COLO668 (cell line): ENCODE results near the gene HACD3.
A peak's percentile ranks its signal among the peaks of the same experiment; 100 is the strongest.
"Not testable (repeated sequence)": the region's sequence is repeated elsewhere in the genome, so short reads cannot be mapped to it uniquely, and the experiment has no call there.

ENCODE experiments used
- DNase-seq: peaks from one replicate; lab custom pipeline; 2025; ENCODE audit not compliant: unreplicated experiment; lab: John Stamatoyannopoulos, UW

Gene HACD3

DNA sequence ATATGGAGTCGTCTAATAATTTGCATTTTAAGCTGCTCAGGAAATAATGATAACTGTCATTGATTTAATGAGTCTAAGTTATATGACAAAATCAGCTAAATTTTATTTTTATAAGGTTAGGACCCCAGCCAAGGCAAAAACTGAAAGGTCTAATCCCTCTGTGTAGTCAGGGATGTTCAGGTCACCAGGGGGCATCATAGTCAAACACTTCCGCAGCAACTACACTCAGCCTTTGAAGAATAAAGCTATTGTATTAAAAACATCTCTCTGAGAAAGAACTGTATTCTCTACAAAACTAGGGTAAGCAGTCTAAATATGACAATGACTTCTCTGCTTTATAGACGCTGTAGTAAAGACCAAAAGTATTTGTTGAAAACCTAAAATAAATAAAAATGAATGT, 65.7 kb downstream of the HACD3 start:
- peak; percentile 10 for DNase-seq

DNA sequence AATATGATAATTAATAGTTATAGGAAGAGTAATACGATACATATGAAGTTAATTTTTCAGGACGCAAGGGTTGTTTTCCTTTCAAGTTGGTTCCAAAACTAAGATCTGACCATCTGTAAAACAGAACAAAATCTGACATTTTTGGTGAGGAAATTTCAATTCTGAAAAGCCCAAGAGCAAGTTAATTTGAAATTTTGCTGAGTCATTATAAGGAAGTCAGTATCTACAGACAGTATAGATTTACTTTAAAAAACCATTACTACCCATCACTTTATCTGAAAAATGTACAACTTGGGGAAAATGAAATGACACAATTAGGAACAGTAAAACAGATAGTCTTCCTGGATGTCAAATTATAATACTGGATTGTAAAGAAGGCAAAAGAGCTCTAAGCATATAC, 68.2 kb downstream of the HACD3 start:
- no peak for DNase-seq

DNA sequence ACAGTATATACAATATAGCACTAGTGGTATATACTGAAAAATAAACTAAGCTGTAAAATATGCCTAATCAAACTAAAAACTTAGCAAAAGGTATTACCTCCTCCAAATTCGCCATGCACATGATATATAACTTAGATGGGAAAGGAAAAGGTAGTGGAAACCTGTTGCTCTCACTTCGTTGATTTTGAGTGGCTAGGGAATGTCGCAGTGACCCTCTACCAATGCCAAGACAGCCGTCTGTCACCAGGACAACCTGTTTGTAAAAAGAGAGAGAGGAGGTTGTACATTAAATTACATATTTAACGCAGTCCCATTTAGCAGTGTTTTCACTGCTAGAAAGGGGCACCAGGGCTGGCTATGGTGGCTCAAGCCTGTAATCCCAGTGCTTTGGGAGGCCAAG, 69.4 kb downstream of the HACD3 start:
- no peak for DNase-seq

DNA sequence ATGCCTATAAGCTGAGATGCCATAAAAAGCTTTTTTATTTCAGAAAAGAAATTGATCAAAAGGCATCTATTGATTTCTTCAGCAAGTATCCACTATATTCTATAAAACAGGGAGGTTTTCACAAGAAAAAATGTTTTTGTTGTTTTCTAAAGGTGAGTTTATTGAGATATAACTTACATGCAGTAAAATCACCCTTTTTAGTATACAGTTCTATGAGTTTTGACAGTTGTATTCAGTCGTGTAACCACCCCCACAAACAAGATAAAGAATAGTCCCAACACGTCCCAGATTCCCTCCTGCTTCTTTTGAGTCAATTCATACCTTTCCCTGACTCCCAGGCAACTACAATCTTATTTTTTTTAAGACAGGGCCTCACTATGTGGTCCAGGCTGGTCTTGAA, 72.9 kb downstream of the HACD3 start:
- no peak for DNase-seq

DNA sequence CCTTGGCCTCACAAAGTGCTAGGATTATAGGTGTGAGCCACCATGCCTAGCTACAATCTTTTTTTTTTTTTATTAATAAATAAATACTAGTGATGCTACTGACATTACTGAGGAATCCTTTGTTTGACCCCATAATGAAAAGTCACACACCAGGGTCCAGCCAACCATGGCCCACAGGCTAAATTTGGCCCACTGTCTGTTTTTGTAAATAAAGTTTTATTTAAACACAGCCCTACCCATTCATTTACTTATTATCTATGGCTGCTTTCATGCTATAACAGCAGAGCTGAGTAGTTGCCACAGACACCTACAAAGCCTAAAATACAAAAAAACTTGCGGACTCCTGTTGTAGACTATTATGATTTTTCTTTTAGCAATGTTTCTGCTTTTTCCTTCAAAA, 73.3 kb downstream of the HACD3 start:
- no peak for DNase-seq

DNA sequence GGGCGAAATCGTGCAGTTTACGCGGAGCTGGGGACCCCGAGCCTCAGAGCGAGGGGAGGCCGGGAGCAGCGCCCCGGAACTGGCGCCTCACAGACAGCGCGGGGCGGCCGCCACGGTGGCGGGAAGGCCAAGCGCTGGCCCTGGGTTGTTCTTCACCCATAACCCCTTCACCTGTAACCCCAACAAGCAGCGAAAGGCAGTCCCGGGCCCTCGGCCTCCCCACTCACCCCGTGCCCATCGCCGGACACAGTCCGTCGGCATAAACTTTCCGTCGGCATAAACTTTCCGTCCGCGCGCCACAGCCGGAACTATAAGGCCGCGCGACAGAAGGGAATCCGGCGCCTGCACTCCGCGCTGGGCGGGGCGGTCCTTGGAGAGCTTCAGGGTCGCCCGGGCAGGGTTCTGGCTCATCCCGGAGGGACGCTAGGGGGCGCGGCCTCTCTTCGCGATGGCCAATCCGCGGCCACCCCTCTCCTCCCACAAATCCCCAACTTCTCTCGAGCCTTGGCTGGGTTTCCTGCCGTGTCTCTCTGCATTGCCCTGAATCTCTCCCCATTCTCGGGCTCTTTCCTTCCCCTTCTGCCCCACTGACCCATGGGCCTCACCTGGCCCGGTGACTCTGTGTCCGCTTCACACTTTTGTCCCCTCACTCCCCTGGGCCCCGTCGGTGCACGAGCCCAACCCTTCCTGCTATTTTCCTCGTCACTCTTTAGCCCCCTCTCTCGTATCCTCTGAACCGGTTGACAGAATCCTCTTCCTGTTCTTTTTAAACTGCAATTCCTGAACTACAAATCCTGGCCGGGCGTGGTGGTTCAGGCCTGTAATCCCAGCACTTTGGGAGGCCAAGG, 80.8 kb downstream of the HACD3 start, which contains the start of gene INTS14:
TSS of gene INTS14 (minus strand) at position 261 of the 848 bp plus-strand sequence. CDS start 3,751 bp downstream, outside the sequence.
- DNase-seq: peak; percentile 99

DNA sequence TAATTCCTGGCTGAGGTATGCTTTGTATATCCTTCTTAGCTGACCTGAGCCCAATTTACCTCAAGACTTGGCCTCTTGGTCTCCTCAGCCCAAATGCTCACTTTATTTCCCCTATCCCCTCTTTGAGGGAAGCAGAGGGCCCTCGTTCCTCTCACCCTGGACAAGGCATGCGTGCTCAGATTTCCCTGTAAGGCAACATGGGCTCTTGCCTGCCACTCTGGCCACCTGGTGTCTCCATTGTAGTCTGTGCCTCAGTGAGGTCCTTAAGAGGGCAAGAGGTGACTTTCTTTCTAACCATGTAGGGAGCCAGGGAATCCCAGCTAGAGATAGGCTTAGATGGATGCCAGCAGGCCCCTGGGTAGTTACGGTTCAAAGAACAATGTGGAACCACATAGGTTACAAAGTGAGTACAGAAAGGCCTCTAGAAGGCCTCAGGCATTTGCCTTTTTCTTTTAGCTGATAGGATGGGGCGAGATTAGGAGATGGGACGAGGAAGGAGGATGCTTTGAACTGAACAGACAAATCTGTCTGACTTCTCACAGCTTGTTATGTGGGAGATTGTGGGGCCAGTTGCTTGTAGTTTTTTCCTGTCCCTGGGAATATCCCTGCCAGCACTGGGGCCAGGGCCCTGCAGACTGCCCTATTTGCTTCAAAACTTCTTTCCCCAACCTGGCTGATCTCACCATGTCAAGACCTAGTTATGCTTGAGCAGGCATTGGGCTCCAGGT, 81.8 kb downstream of the HACD3 start:
- no peak for DNase-seq

DNA sequence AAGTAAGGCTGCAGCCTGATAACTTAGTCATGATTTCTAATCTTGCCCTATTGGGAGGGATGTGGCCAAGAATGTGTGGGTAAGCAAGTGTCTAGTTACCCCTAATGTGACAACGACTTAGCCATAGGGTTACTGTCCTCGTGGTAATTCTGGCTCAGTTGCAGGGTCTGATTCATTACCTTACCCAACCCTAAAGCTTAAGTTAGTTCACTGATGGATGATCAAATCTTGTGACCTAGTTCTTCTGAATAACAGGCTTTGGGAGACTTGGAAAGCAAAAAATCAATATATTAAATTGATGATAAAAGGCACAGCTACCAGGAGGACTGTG, 82.3 kb downstream of the HACD3 start:
- no peak for DNase-seq

DNA sequence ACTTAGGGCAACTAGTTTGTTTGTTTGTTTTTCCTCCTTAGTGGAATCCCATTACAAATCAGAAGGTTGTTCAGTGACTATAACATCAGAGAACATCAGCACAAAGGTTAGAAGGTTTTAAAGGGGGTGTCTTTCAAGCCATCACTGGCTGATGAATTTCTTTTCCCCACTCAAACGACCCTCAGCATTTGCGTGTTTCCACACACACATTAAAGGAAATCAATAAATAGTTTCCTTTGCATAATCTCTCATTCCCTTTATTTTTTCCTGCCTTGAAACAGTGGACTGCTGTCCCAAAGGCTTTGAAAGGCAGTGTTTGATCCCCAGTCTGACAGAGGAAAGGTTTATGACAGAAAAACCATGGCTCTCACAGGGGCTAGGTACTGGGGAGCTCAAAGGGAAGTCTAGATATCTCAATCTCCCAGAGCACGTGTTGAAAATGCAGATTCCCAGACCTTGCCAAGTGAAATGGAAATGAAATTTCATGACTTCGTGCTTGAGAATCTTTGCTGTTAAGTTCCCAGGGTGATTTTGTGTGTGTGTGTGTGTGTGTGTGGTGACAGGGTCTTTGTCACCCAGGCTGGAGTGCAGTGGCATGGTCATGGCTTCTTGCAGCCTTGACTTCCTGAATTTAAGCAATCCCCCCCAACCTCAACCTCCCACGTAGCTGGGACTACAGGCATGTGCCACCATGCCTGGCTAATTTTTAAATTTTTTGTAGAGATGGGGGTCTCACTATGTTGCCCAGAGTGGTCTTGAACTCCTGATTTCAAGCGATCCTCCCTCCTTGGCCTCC, 82.9 kb downstream of the HACD3 start:
- no peak for DNase-seq

DNA sequence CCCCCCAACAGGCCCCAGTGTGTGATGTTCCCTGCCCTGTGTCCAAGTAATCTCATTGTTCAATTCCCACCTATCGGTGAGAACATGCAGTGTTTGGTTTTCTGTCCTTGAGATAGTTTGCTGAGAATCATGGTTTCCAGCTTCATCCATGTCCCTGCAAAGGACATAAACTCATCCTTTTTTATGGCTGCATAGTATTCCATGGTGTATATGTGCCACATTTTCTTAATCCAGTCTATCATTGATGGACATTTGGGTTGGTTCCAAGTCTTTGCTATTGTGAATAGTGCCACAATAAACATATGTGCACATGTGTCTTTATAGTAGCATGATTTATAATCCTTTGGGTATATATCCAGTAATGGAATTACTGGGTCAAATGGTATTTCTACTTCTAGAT, 85.6 kb downstream of the HACD3 start:
- DNase-seq: not testable (repeated sequence)

DNA sequence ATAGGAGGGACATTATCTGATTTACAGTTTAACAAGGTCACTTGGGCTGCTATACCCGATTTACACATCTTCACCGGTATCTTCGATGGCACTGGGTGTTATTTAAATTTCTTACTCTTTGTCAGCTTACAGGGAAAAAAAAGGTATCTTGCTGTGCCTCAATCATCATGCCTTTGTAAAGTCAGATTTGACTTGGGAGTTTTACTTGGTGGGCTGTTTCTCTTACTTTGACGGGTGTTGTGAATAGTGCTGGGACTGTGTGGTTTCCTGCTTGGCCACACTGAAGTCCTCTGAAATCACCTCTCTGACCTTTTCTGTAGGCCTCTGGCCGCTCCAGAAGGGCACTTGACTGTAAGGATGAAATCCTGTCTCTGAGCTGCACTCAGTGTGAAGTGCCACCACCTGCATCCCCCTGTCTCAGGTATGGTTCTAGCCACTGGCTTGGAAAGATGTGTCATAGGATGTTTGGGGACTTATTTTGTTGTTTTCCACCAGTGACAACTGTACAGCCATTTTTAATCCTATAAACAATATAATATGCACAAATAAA, 88.4 kb downstream of the HACD3 start:
- DNase-seq: no peak

DNA sequence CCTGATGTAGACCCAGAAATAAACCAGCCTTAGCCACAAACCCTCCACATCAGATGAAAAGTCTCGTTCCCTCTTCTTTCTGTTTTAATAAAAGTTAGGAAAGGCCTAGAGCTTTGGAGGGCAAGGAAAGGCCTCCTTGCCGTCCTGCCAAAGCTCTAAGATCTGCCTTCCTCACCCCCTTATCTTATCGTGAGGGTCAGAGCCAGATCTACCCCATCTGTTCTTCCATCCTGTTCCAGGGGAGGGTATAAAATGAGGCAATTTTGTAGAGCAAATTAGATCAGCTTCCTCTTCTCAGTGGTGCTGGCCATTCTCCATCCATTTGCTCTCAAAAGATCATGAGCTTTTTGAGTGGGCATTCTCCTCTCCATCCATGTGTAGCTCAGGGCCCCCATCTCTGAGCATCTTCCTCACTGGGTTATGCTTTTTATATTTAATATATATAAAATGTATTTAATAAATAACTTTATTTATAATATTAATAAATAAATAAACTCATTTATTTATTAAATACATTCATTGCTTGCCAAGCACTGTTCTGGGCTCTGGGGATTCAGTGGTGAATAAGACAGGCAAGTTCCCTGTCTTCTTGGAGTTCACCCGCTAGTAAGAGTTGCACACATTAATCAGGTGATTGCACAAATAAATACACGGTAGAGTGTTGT, 89.5 kb downstream of the HACD3 start:
- no peak for DNase-seq

DNA sequence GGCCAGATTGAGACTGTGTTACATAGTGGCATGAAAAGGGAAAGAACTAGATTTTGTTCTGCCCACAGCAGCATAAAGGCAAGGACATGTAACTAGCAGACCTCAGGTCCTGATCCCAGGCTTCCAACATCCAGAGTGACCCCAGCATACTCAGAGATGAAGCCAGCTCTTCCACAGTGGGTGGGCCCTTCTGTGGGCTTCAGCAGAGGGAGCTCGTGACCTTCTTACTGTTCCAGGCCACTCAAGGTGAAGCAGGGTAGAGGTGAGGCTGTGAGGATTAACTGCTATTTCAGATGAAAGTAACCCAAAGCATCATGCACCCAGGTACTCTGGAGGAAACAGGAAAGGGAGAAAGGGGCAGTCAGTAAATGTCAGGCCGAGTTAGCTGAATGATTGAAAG, 90.6 kb downstream of the HACD3 start:
- no peak for DNase-seq

DNA sequence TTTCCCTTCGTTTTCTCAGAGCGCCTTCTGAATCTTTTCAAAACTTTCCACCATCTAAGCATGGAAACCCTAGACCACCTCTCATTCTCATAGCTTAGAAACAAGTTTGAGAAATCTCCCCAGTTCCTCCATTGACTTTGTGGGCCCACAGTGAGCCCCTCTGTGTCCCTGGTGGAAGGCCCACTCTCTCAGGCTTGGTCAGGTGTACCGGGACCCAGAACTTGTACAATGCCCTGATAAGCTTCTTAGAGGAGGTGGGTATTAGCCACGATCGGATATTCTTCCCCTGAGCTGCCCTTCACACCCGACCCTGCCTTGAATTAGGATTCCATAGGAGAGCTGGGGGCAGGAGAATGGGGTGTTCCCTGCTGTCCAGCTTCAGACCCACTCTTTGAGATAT, 91.4 kb downstream of the HACD3 start, which contains the start of gene SLC24A1:
TSS of gene SLC24A1 (plus strand) at position 301 of the 400 bp plus-strand sequence. CDS start 2,143 bp downstream, outside the sequence.
- DNase-seq: no peak

DNA sequence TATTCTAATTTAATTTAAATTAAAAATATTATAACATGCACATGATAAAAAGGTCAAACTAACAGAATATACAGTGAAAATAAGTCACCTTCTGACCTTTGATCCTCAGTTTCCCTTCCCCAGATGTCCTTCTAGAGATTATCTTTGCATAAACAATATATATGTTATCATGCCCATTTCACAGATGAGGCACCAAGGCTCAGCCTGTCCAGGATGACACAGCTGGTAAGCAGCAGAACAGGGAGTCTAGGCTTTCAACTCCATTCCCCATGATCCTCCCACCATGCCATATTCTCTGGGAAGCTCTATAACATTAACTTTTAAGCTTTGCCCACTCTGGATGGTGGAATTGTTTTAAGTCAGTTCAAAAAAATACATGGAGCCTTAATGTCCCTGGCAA, 92.8 kb downstream of the HACD3 start:
- DNase-seq: no peak

DNA sequence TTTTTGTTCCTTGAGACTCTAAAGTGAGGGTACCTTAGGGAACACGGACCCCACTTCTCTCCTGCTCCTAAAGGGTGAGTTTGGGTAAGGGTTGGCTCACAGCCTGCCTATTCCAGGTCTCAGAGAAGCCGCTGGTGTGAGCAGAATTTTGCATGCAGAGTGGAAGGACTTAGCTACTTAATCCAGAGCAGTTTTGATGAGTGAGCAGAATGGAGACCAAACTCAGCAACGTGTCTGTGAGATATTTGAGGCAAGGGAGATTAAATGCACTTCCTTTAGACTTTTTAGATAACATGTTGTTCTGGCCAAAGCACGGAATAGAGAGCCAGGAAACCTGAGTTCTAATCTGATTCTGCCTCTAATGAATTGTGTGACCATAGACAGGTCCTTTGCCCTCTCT, 96.6 kb downstream of the HACD3 start:
- no peak for DNase-seq
